Upper lobe of left lung (tissue), 4 donors: ENCODE data around the gene ZNF575.

Experiments used
- CTCF ChIP-seq, 6 experiments: fragments of 450-650 bp in 4 of 6; fragments of 200-600 bp in 2 of 6; sonication (generic) in 2 of 6; IDR thresholded peaks; one replicate each; pipeline ENCODE4 v1.5.1; 2016 to 2019; ENCODE audit warnings: antibody characterized with exemption in 6 of 6
- EP300 ChIP-seq, 4 donors: sonication (generic); formaldehyde crosslinking; IDR thresholded peaks; one replicate each; pipeline ENCODE4 v1.5.1; 2017; ENCODE audit warnings: antibody characterized with exemption in 4 of 4, control low read depth in 2 of 4
- POLR2A ChIP-seq, 4 donors: fragments of 450-650 bp; IDR thresholded peaks; one replicate each; pipeline ENCODE4 v1.5.1; 2016 to 2017; ENCODE audit warnings: antibody characterized with exemption in 4 of 4, mild to moderate bottlenecking in 2 of 4

DNA sequence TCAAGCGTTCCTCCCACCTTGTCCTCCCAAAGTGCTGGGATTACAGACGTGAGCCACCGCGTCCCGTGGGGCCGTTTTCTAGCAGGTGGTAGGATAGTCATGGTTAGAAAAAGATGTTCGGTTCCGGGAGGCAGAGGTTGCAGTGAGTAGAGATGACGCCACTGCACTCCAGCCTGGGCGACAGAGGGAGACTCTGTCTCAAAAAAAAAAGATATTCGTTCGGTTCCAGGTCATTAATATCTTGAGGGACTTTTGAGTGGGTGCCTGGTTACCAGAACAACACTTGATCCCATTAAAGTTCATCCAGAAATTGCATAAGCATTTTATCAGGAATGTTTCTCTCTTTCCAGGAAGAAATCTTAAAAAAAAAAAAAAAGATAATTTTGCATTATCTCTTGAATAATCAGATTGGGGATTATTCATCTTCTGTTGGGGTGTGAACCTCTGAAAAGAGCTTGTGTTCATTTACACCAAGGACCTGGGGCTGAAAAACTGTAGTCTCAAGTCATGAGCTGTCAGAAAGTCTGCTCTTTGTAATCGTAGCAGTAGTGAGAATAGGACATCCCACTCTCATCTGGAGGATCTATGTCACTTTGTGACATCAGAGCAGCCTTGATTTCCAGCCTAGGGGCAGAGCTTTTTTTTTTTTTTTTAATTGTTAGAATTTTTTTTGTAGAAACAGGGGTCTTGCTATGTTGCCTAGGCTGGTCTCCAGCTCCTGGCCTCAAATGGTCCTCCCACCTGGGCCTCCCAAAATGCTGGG is 4.9 kb upstream of the ZNF575 start:
- TF ChIP-seq CTCF (IDR thresholded peaks at IDR 0.05) (no peak), POLR2A (IDR thresholded peaks at IDR 0.05) (no peak), EP300 (IDR thresholded peaks at IDR 0.05) (no peak)
